ENCODE results near the gene THAP7.

THAP7 gene

GRCh38 chr22:20964090-20964798, 37.7 kb downstream of the THAP7 start:
- DNase-seq (ENCODE audit: low spot score) = no peak

- no peak for DNase-seq (ENCODE audit: low spot score)
Observed at GRCh38 chr22:20963201-20964052, 38.5 kb downstream of the THAP7 start.

GRCh38 chr22:20962491-20962945, 39.4 kb downstream of the THAP7 start:
- DNase-seq (ENCODE audit: low spot score) = no peak

DNA sequence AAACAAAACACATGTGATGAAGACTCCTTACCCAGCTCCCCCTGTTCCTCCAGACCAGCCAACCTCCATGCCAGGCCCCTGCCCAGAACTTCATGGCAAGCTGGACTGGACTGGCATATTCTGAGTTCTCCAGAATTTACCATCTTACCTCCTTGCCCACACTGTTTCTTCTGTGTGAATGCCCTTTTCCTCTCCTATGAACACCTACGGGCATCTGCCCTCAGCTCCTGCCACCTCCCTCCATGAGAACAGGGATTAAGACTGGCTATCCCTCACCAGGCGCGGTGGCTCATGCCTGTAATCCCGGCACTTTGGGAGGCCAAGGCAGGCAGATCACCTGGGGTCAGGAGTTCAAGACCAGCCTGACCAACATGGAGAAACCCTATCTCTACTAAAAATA, 41.3 kb downstream of the THAP7 start:
- DNase-seq (ENCODE audit: low spot score) = no peak

DNA sequence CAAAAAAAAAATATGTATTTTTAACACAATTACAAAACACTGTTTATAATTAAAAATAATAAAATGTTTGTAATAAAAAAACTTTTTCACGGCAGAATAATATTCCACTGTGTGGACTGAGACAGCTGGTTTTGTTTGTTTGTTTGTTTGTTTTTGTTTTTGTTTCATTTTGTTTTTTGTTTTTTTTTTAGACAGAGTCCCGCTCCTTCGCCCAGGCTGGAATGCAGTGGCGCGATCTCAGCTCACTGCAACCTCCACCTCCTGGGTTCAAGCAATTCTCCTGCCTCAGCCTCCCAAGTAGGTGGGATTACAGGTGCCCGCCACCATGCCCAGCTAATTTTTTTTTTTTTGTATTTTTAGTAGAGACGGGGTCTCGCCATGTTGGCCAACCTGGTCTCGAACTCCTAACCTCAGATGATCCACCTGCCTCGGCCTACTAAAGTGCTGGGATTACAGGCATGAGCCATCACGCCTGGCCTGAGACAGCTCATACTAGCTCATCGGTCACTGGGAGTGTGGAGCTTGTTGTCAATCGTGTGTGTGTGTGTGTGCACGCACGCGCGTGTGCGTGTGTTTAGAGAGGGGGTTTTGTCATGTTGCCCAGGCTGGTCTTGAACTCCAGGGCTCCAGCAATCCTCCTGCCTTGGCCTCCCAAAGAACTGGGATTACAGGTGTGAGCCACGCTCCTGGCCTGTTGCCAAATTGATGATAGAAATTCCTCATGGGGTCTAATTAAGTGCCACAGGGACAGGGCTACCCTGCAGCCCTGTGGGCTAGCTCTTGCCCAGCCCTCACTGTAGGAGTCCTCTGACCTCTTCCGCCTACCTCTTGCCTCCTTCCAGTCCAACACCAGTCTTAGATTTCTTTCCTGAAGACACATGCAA, 42.1 kb downstream of the THAP7 start:
- no peak for DNase-seq (ENCODE audit: low spot score)

- peak; percentile 62 for DNase-seq (ENCODE audit: low spot score)
Observed at GRCh38 chr22:20957683-20958431, 44.1 kb downstream of the THAP7 start.

GRCh38 chr22:20957102-20957682, 44.7 kb downstream of the THAP7 start:
- DNase-seq (ENCODE audit: low spot score) = peak; percentile 44

DNA sequence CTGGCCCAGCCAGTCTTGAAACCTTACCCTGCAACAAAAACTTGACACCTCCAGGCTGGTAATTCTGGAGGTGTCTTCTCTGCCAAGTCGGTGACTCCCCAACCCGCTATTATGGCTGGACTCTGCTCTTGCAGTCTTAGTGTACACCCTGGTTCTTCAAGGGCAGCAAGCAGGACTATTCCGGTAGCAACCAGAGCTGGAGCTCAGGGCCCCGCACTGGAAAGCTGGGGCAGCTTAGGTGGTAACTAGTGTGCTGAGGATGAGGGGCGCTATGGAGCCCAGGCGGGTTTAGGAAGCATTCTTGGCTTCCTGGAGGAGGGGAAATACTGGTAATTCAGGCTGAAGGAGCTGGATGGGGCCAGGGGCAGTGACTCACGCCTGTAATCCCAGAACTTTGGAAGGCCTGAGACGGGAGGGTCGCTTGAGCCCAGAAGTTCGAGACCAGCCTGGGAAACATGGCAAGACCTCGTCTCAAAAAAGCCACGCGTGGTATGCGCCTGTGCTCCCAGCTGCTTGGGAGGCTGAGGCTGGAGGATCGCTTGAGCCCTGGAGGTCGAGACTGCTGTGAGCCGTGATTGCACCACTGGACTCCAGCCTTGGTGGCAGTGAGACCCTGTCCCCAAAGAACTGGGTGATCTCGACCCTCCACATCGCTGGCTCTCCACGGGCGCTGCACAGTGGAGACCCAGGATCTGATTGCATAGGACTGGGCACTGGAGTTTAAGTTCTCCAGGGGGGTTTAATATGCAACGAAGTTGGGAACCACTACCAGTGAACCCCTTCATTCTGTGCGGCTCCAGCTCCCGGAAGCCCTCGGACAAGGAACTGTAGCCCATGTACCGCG, 45.4 kb downstream of the THAP7 start:
- DNase-seq (ENCODE audit: low spot score) = peak; percentile 59

DNA sequence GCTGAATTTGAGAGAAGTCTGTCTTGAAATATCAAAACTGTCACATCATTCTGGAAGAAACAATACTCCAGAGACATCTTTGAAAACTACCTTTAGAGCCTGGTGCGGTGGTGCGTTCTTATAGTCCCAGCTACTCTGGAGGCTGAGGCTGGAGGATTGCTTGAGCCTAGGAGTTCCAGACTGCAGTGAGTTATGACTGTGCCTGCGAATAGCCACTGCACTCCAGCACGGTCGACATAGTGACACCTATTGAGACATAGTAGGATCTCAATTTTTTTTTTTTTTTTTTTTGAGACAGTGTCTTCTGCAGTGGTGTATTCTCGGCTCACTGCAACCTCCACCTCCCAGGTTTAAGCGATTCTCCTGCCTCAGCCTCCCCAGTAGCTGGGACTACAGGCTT, 46.4 kb downstream of the THAP7 start:
- DNase-seq (ENCODE audit: low spot score) = no peak

- no peak for DNase-seq (ENCODE audit: low spot score)
Observed at GRCh38 chr22:20953668-20954500, 48.0 kb downstream of the THAP7 start.

GRCh38 chr22:20953342-20953608, 48.6 kb downstream of the THAP7 start:
- DNase-seq (ENCODE audit: low spot score) = no peak

DNA sequence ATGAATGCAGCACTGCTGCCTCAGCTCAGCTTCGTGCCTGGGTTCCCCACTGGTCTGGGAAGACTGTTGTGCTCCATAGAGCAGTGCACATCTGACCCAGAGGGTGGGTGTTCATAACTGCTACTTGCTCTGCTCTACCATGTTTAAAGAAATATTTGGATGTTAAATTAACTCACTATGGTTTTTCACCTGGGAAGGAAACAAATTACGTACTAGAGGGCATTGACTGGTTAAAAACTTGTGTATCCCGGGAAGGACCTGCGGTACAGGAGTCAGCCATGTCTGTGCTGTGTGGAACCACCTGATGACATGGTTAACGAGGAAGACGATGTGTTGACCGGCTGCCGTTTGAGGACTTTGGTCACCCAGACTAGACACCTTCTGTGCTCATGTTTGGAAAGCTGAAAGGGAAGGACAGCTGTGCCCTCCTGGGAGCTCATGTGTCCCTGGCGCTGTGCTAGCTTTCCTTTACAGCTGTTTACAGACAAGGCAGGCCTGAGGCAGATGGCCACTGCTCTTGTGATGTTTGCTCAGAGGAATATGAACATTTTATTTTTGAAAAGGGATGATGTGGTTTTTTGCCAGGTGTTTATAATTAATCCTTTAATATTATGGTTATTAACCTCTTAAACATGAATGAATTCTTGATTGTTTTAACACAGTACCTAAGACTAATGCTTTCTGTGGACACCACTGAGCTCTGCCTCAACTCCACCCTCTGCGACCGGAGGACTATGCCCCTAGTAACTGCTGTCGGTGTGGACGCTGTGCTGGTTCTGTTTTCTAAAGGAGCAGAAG, 49.2 kb downstream of the THAP7 start:
- no peak for DNase-seq (ENCODE audit: low spot score)

DNA sequence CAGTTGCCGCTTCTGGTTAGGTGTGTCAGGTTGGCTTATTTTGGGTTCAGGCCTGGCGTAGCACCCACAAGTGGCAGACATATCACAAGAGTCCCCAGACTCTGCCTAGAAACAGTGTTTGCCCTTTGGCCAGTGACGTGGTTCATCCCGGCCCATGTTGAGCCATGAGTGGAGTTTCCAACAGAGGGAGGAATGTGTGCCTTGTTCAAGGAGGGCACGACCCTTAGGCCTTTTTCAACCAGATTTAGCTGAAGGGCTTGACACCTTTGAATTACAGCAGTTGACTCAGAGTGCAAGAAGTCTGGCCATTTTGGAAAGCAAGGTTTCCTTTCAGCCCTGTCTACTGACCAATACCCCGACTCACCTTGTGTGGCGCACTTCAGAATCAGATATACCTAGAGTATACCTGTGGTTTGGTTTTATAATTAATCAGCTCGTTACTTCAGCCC, 50.0 kb downstream of the THAP7 start:
- peak; percentile 34 for DNase-seq (ENCODE audit: low spot score)

DNA sequence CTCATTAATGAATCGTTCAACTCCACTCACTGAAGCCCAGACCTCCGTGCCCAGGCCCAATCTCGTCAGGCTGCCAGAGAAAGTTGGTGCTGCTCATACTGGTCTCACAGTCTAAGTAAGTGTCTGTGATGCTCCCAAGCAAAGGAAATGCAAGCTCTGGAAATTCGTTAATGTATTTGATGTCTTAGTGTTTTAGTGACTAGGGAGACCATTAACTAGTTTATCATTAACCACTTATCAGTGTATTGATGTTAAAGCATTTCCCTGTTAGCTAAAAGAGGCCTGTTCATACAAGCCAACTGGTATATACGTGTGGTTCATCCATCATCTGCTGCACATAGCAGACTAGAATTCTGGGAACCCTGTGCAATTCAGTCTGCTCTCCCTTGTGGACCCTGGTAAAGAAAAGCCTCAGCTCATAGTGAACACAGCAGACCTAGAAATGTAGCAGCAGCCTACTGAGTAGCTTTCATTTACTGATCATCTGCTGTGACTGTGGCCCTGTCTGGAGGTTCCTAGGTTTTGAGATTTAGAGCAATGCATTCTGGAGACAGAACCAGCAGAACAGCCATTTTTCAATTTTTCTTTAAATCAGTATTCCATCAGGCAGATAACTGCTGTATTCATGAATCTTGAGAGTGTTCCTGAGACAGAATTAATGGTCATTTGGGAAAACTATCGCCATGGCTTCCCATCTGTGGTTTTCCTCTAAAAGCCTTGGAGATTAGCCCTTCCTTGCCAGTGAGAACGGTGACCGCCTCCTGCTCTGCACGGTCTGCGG, 50.6 kb downstream of the THAP7 start:
- DNase-seq (ENCODE audit: low spot score) = peak; percentile 63

GRCh38 chr22:20949698-20950183, 52.2 kb downstream of the THAP7 start:
- no peak for DNase-seq (ENCODE audit: low spot score)
